ENCODE results near the gene SESN1.
"Not testable (repeated sequence)": the region's sequence is repeated elsewhere in the genome, so short reads cannot be mapped to it uniquely, and the experiment has no call there.

The SESN1 gene

DNA sequence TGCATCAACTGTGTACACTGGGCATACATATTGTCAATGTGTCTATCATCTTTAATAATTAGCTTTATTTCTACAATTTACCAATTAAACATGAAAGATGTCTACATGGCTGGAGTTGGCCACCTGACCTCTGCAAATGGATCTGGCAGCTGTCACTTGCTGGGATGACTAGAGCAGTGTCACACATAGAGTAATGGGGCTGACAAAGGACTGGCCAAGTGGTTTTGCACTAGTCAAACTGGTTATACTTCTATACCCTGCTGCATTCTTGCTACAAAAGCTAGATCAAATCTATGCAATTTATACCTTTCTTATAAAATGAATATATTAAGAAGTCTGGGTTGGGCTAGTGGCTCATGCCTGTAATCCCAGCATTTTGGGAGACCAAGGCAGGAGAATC, 99.3 kb downstream of the SESN1 start:
- DNase-seq, result no peak

GRCh38 chr6:108993876-108994275, 100.8 kb downstream of the SESN1 start:
- DNase-seq, result no peak

DNA sequence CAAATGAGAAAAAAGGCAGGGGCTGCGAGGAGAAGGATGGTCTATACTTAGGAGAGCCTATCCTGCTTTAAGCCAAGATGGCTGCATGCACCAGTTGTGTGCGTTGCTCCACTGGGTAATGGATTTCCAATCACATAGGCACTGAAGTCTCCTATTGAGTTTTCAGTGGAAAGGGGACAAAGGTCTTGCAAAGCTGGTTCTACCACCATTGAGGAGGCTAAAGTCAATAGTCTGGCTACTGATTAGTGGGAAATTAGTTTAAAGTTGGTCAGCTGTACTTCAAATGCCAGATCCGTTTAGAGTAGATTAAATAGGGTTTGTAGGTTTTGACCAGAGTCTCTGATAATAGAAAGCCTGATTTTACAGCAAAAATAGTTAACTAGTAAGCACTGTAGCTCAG, 104.9 kb downstream of the SESN1 start:
- no peak for DNase-seq

DNA sequence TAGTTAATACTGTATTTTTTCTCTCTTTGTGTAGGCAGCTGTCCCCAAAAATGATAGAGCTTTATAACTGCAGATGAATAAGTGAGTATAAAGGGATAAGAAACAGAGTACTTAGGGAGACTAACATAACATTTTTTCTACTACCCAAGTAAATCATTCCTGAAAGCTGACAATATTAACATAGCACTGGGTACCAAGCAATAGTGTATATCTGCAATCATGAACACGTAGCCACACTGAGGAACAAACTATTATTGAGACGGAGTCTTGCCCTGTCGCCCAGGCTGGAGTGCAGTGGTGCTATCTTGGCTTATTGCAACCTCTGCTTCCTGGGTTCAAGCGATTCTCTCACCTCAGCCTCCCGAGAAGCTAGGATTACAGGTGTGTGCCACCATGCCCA, 105.9 kb downstream of the SESN1 start:
- DNase-seq, result no peak

DNA sequence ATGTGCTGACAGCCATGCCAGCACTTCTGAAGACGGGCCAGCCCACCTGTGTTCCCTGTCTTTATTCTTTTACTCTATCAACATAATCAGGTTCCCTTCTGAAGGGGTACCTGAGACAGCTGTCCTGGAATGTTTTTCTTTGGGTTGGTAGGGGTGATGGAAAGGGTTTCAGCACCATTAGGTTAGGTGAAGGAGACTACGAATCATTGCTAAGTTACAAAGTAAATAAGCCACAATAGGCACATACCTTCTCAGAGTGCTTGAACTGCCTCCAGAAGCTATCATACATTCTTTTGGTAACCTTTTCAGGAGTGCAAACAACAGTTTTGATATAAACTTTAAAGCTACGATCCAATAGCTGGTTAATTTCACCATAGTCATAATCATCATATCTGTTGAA, 106.3 kb downstream of the SESN1 start:
- DNase-seq, result no peak

DNA sequence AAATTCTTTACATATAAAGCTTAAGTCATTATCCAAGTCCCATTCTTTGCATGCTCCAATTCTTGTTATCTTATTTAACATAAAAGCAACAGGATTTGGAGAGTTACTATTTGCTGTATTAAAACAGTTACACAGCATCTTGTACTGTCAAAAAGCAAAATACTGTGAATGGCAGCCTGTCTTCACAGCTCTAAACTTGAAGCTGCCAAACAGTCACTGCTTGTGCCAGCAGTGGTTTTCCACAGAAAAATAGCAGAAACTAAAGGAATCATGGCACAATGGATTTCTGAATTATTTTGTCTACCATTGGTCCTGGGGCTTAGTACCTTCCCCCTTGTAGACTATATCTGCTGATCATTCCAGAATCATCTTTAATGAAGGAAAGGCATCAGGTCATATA, 107.5 kb downstream of the SESN1 start:
- no peak for DNase-seq

GRCh38 chr6:108985301-108985700, 109.3 kb downstream of the SESN1 start:
- no peak for DNase-seq

DNA sequence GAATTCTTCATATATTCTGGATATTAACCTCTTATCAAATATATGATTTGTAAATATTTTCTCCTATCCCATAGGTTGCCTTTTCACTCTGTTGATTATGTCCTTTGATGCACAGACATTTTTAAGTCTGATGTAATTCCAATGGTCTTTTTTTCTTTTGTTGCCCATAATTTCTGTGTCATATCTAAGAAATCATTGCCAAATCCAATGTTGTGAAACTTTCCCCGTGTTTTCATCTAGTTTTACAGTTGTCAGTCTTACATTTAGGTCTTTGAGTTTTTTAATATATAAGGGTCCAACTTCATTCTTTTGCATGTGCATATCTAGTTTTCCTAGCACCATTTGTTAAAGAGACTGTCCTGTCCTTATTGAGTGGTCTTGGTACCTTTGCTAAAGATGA, 111.5 kb downstream of the SESN1 start:
- no peak for DNase-seq

- no peak for DNase-seq
These were observed 112.2 kb downstream of the SESN1 start for GRCh38 chr6:108982154-108983113.

GRCh38 chr6:108978638-108979037, 116.0 kb downstream of the SESN1 start:
- DNase-seq, result not testable (repeated sequence)

DNA sequence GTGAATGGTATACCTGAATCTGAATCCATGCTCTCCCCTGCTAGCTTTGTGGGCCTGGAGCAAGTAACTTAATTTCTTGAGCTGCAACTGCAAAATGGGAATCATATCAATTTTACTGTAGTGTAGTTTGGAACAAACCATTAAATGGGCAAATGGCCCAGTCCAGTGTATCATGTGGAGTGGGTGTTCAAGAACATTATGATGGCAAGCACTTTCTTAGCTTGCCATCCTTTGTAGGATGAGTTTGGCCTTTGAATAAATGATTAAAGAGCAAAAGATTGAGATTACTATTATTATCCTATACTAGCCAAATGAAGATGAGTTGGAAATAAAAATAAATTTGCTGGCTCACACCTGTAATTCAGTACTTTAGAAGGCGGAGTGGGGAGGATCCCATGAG, 120.4 kb downstream of the SESN1 start:
- DNase-seq, result no peak

DNA sequence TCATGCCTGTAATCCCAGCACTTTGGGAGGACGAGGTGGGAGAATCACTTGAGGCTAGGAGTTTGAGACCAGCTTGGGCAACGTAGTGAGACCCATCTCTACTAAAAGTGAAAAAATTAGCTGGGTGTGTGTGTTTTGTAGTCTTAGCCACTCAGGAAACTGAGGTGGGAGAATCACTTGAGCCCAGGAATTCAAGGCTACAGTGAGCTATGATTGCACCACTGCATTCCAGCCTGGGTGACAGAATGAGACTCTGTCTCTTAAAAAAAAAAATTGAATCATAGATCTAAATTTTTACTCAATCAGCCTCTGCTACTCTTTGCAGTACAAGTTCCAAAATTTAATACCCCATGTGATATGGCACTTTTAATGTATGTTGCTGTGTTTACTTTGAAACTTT, 124.9 kb downstream of the SESN1 start:
- DNase-seq, result no peak

DNA sequence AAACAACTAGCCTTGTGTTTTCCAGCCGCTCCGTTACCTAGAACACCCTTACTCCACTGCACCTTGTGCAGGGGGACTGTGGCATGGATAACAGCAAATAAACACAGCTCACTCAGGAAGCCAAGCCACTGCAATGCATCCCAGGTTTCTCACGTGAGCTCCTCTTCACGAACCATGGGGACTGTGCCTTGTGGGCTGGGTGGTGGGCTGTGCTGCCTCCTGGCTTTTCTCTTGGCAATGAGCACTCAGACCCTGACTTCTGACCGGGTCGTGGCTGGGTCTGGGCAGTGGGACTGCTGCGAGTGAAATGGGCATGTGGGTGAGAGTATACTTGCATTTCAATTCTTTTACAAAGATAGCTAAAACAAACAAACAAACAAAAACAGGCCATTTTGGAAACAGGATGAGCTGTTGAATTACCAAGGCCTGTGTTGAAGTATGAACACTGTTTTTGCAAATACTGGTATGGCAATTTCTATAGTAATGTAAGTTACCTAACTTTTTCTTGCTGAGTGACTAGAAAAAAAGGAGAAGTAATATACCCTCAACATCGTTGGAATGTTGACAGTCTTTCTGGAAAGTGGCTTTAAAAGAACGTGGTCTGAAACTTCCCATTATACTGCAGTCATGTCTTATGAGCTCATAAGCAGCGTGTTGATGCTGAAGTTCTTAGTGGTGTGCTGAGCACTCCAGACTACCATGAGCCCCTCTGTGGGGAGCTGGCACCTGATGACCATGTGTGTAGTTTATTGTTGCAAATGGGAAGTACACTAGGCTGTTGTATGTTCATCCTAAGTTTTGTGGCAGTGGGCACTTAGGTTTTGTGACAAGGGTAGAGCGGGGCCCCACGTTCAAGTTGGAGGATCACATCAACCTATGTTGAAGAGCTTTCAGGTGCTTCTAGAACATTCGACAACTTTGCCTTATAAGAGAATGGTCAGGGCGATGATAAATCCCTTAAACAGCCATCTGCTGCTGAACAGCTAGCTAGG, 126.0 kb downstream of the SESN1 start:
- no peak for DNase-seq

DNA sequence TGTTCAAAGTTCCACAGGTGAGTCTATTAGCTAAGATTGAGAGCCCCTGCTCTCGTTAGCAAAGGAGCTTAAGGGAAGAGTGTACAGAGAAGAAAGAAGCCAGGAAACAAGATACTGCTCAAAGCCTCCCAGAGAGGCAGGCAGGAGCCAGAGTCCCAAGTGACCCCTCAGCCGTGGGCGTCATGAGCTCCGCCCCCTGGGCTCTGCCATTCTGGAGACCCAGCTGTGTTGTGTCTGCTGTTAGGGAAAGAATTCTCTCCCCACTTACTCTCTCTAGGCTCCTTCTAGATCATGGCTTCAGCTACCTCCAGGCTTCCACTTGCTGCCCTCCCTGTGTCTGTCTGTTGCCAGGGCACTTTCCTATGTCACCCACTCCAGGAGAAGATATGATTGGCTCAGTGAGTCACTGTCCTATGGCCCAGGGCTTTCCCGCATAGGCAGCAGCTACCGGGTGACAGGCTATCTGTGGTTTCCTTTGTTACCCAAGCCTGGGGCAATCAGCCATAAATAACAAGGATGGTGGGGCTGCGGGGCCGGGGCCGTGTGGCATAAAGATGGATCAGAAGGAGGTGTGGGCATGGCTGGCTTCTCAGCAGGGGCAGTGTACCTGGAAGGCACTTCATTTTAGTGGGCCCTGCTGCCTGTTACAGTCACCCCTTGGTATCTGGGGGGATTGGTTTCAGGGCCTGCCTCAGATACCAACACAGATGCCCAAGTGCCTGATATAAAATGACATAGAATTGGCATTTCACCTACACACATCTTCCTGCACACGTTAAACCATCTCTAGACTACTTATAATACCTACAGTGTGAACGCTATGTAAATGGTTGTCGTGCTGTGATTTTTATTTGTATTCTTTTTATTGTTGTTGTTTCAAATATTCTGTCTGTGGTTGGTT, 127.5 kb downstream of the SESN1 start:
- no peak for DNase-seq

DNA sequence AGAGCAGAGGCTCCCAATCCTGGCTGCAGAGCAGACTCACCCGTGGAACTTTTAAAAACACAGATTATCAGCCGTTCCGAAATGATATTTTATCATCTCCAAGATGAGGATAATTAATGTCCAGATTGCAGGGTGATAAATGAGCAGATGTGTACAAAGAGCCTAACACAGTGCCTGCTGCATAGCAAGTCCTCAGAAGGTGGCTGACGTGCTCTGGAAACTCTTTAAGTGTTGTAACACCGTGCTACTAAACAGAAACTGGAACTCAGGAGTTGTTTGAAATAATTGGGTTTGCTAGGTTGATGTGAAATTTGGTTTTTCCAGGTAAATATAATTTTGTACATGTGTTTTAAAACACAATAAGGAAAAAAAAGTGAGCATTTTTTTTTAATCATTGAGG, 128.4 kb downstream of the SESN1 start:
- DNase-seq, result no peak

DNA sequence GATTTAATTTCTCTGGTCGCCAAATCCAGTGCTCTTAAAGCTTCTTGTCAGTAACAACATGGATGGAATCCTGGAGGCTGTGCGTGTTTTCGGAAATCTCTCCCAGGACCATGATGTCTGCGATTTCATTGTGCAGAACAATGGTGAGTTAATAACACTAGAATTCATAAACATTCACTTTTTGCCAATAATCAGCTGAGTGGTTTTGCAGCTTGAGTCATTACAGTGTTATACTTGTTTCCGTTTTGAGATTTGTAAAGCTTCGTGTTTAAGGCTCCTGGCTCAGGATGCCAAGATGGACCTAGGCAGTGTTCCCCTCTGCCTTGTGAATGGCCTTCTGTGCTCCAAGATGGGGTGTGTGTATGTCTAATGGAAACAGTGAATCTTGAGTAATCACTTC, 132.7 kb downstream of the SESN1 start:
- no peak for DNase-seq

GRCh38 chr6:108961077-108961476, 133.6 kb downstream of the SESN1 start:
- no peak for DNase-seq

GRCh38 chr6:108960601-108961000, 134.0 kb downstream of the SESN1 start:
- no peak for DNase-seq

- no peak for DNase-seq
These were observed 134.6 kb downstream of the SESN1 start for GRCh38 chr6:108959972-108960582.

- no peak for DNase-seq
These were observed 135.5 kb downstream of the SESN1 start for GRCh38 chr6:108958900-108959770.

GRCh38 chr6:108957221-108957620, 137.4 kb downstream of the SESN1 start:
- no peak for DNase-seq
